Neural progenitor cell (in vitro differentiated cells): ENCODE data around the gene RGPD5.
"Not testable (repeated sequence)": the region's sequence is repeated elsewhere in the genome, so short reads cannot be mapped to it uniquely, and the experiment has no call there.

ENCODE experiments used
- CTCF ChIP-seq: fragments of 200-600 bp; sonication (generic); IDR thresholded peaks from 2 replicates; pipeline ENCODE4 v1.5.1; 2017; ENCODE audit warnings: antibody characterized with exemption, mild to moderate bottlenecking
- EZH2 ChIP-seq: fragments of 200-600 bp; sonication (generic); IDR thresholded peaks from 2 replicates; pipeline ENCODE4 v1.6.1; 2017; ENCODE audit warnings: antibody characterized with exemption, mild to moderate bottlenecking, moderate library complexity
- EZH2phosphoT487 ChIP-seq: fragments of 200-600 bp; sonication (generic); IDR thresholded peaks from 2 replicates; pipeline ENCODE4 v1.6.1; 2017; ENCODE audit warnings: antibody characterized with exemption

- not testable (repeated sequence) for TF ChIP-seq CTCF, EZH2, EZH2phosphoT487
These were observed 99.6 kb downstream of the RGPD5 start for GRCh38 chr2:109893736-109894135.
